Stimulated activated CD8-positive, alpha-beta memory T cell treated with anti-CD3 and anti-CD28 coated beads, Interleukin-2, amount 100 ng/mL, for 48 hours (primary cell): ENCODE data around the gene RYK.
"Not testable (repeated sequence)": the region's sequence is repeated elsewhere in the genome, so short reads cannot be mapped to it uniquely, and the experiment has no call there.

Source experiments
- DNase-seq, 2 donors: peaks; one replicate each; pipeline ENCODE4 v3.0.0-alpha.2; 2020; ENCODE audit warnings: low read depth in 2 of 2

RYK gene

GRCh38 chr3:134250717-134251220 is at the start of gene RYK:
RYK (minus strand) TSS chr3:134250859; CDS start chr3:134250654, 205 bp downstream.
- DNase-seq = peak; percentile 54 to 60

GRCh38 chr3:134299888-134300206 is 49.2 kb upstream of the RYK start:
- no peak for DNase-seq

GRCh38 chr3:134299185-134299887 is 48.7 kb upstream of the RYK start:
- DNase-seq = no peak

GRCh38 chr3:134298249-134298648 is 47.6 kb upstream of the RYK start:
- DNase-seq = no peak

- DNase-seq = no peak
Measured at GRCh38 chr3:134296616-134297015, 46.0 kb upstream of the RYK start.

GRCh38 chr3:134295930-134296329 is 45.3 kb upstream of the RYK start:
- DNase-seq = no peak

GRCh38 chr3:134294302-134295280 is 43.9 kb upstream of the RYK start:
- DNase-seq = peak in 1 of 2 donors; percentile 41

- no peak for DNase-seq
Measured at GRCh38 chr3:134291319-134292254, 40.9 kb upstream of the RYK start.

GRCh38 chr3:134287512-134287911 is 36.9 kb upstream of the RYK start:
- DNase-seq = no peak

- DNase-seq = no peak
Measured at GRCh38 chr3:134284438-134284837, 33.8 kb upstream of the RYK start.

- no peak for DNase-seq
Measured at GRCh38 chr3:134282659-134283047, 32.0 kb upstream of the RYK start.

GRCh38 chr3:134281912-134282658 is 31.4 kb upstream of the RYK start:
- no peak for DNase-seq

GRCh38 chr3:134279466-134279865 is 28.8 kb upstream of the RYK start:
- DNase-seq = no peak

GRCh38 chr3:134277066-134277660 is 26.5 kb upstream of the RYK start:
- no peak for DNase-seq

- DNase-seq = no peak
Measured at GRCh38 chr3:134276086-134276485, 25.4 kb upstream of the RYK start.

GRCh38 chr3:134275110-134275509 is 24.5 kb upstream of the RYK start:
- DNase-seq = not testable (repeated sequence)

- no peak for DNase-seq
Measured at GRCh38 chr3:134274571-134274970, 23.9 kb upstream of the RYK start.

- no peak for DNase-seq
Measured at GRCh38 chr3:134267996-134268395, 17.3 kb upstream of the RYK start.

GRCh38 chr3:134260987-134261386 is 10.3 kb upstream of the RYK start:
- DNase-seq = no peak

- no peak for DNase-seq
Measured at GRCh38 chr3:134258761-134259347, 8.2 kb upstream of the RYK start.
